ENCODE results near the gene BTBD1. TPM values are rescaled to one million over a fixed set of nuclear protein-coding genes. Genes with fewer than 3 reads are reported as not detected.
"Not testable (repeated sequence)": the region's sequence is repeated elsewhere in the genome, so short reads cannot be mapped to it uniquely, and the experiment has no call there.

Gene BTBD1
- total RNA-seq, 2 experiments from 2014 or later, result 58.3 to 77.6 TPM

- Mint-ChIP-seq H3K36me3 (ENCODE audit: low read depth) (peaks cover 56% of the 10 kb centered on the region), H3K27ac (no peak overlapping the region), H3K9me3 (ENCODE audit: low read depth) (no peaks in the 10 kb centered on the region), H3K27me3 (no peaks in the 10 kb centered on the region), H3K4me3 (no peak overlapping the region), H3K4me1 (peaks cover 11% of the 10 kb centered on the region)
- DNase-seq (no peak), ATAC-seq (no peak)
- intact Hi-C loops (cut with DNase I, micrococcal nuclease), result no loop called here
- ChIA-PET POLR2A (no interaction called here), CTCF (interaction anchor here (0.9 kb wide), 1 partner anchor 34 kb away, joined by 3 read pairs; no protein-coding TSS in a partner anchor)
These were observed 20.4 kb downstream of the BTBD1 start for GRCh38 chr15:83046558-83047127.

DNA sequence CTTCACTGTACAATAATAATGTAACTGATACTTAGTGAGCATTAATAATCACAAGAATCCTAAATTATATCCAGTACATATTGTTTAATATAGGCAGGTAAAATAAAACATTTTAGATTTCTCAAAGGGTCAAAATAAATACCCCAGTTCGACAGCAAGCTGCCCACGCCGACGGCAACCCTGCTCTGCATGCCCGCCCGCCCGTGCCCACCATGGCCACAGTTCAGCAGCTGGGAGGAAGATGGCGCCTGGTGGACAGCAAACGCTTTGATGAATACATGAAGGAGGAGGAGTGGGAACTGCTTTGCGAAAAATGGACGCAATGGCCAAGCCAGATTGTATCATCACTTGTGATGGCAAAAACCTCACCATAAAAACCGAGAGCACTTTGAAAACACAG lies 22.9 kb downstream of the BTBD1 start:
- no peak overlapping the region for H3K27ac Mint-ChIP-seq
- DNase-seq, result no peak
- H3K4me1 Mint-ChIP-seq, result peaks cover 19% of the 10 kb centered on the region
- ChIA-PET CTCF (interaction anchor here (1.1 kb wide), 1 partner anchor 13 kb away, joined by 3 read pairs; no protein-coding TSS in a partner anchor), POLR2A (interaction anchor here (0.7 kb wide), 1 partner anchor 161 kb away, joined by 3 read pairs; no protein-coding TSS in a partner anchor)
- H3K27me3 Mint-ChIP-seq, result no peaks in the 10 kb centered on the region
- intact Hi-C loops (cut with DNase I, micrococcal nuclease), result no loop called here
- H3K36me3 Mint-ChIP-seq (ENCODE audit: low read depth), result peaks cover 72% of the 10 kb centered on the region
- no peak for ATAC-seq
- no peak overlapping the region for H3K4me3 Mint-ChIP-seq
- peaks cover 2% of the 10 kb centered on the region for H3K9me3 Mint-ChIP-seq (ENCODE audit: low read depth)

DNA sequence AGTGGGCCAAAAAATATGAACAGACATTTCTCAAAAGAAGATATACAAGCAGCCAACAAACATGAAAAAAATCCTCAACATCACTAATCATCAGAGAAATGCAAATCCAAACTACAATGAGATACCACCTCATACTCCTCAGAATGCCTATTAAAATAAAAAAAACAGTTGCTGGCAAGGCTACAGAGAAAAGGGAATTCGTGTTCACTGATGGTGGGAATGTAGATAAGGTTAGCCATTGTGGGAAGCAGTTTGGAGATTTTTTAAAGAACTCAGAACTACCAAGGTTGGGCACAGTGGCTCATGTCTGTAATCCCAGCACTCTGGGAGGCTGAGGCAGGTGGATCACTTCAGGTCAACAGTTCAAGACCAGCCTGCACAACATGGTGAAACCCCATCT lies 27.8 kb downstream of the BTBD1 start:
- peaks cover 73% of the 10 kb centered on the region for H3K36me3 Mint-ChIP-seq (ENCODE audit: low read depth)
- intact Hi-C loops (cut with DNase I, micrococcal nuclease), result no loop called here
- ChIA-PET POLR2A (no interaction called here), CTCF (no interaction called here)
- DNase-seq (no peak), ATAC-seq (no peak)
- peaks cover 2% of the 10 kb centered on the region for H3K9me3 Mint-ChIP-seq (ENCODE audit: low read depth)
- H3K4me1 Mint-ChIP-seq, result peaks cover 28% of the 10 kb centered on the region
- no peak overlapping the region for H3K4me3 Mint-ChIP-seq
- no peaks in the 10 kb centered on the region for H3K27me3 Mint-ChIP-seq
- peak overlapping the region; percentile 6 for H3K27ac Mint-ChIP-seq

GRCh38 chr15:83036253-83036652 lies 30.8 kb downstream of the BTBD1 start:
- no peak overlapping the region for H3K4me3 Mint-ChIP-seq
- H3K9me3 Mint-ChIP-seq (ENCODE audit: low read depth), result peaks cover 4% of the 10 kb centered on the region
- peaks cover 28% of the 10 kb centered on the region for H3K4me1 Mint-ChIP-seq
- ChIA-PET CTCF (no interaction called here), POLR2A (no interaction called here)
- DNase-seq, result no peak
- H3K27ac Mint-ChIP-seq, result no peak overlapping the region
- ATAC-seq, result no peak
- H3K27me3 Mint-ChIP-seq, result no peaks in the 10 kb centered on the region
- peaks cover 63% of the 10 kb centered on the region for H3K36me3 Mint-ChIP-seq (ENCODE audit: low read depth)
- intact Hi-C loops (cut with DNase I, micrococcal nuclease), result no loop called here

DNA sequence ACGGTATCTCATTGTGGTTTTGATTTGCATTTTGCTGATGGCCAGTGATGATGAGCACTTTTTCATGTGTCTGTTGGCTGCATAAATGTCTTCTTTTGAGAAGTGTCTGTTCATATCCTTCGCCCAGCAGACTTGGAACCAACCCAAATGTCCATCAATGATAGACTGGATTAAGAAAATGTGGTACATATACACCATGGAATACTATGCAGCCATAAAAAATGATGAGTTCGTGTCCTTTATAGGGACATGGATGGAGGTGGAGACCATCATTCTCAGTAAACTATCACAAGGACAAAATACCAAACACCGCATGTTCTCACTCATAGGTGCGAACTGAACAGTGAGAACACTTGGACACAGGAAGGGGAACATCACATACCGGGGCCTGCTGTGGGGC lies 35.8 kb downstream of the BTBD1 start:
- H3K27ac Mint-ChIP-seq; intact Hi-C loops (cut with DNase I, micrococcal nuclease); POLR2A ChIA-PET; H3K27me3 Mint-ChIP-seq; H3K4me3 Mint-ChIP-seq; H3K9me3 Mint-ChIP-seq (ENCODE audit: low read depth); H3K4me1 Mint-ChIP-seq; DNase-seq; ATAC-seq: not testable (repeated sequence)
- CTCF ChIA-PET, result interaction anchor here (0.6 kb wide), 1 partner anchor 326 kb away, joined by 4 read pairs; no protein-coding TSS in a partner anchor
- H3K36me3 Mint-ChIP-seq (ENCODE audit: low read depth), result peaks cover 49% of the 10 kb centered on the region

DNA sequence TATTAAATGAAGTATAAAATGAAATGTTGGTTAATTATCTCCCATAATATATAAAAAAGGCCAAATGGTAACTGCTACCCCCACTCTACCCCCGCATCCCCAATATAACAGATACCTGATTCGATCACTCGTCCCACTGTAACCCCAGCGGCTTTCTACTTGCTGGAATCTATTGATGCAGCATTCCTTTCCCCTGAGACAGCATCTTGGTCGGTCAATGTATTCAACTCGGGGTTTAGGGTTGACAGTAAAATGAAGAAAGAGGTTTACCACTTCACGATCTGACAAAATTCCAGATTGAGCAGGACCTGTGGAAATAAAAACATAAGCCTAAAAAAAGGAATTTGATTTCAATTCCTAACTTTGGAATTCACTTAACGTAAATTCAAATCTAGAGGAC lies 37.0 kb downstream of the BTBD1 start:
- DNase-seq (no peak), ATAC-seq (no peak)
- peaks cover 43% of the 10 kb centered on the region for H3K36me3 Mint-ChIP-seq (ENCODE audit: low read depth)
- intact Hi-C loops (cut with DNase I, micrococcal nuclease), result no loop called here
- POLR2A ChIA-PET, result no interaction called here
- no peak overlapping the region for H3K27ac Mint-ChIP-seq
- peaks cover 3% of the 10 kb centered on the region for H3K9me3 Mint-ChIP-seq (ENCODE audit: low read depth)
- H3K4me3 Mint-ChIP-seq, result no peak overlapping the region
- CTCF ChIA-PET, result no interaction called here
- H3K4me1 Mint-ChIP-seq, result peaks cover 3% of the 10 kb centered on the region
- H3K27me3 Mint-ChIP-seq, result no peaks in the 10 kb centered on the region

DNA sequence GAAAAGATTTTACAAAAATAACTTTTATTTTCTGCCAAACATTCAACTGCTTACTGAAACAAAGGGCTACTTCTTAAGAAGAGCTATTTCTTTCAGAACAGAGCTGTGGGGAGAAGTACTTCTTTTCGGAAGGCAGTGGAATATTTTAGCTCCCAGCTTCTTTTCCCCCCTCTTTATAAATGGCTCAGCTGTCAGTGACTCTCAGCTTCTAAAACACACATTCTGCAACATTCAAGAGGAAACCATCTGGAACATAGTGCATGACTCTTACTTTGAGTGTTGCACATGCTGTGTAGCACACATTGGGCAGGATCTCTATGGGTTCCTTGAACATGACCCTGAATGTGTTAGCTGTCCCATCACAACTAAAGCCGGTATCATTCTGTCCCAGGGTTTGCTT lies 48.6 kb downstream of the BTBD1 start:
- DNase-seq (no peak), ATAC-seq (no peak)
- ChIA-PET POLR2A (interaction anchor here (0.6 to 0.9 kb wide), 2 partner anchors 49 to 1944 kb away, joined by 3 read pairs; partner anchors contain the start of gene BTBD1), CTCF (interaction anchor here (0.7 to 1.4 kb wide), 3 partner anchors 8 to 36 kb away, joined by 3 read pairs; no protein-coding TSS in a partner anchor)
- H3K27ac Mint-ChIP-seq, result no peak overlapping the region
- H3K4me1 Mint-ChIP-seq, result peaks cover 16% of the 10 kb centered on the region
- no peaks in the 10 kb centered on the region for H3K9me3 Mint-ChIP-seq (ENCODE audit: low read depth)
- intact Hi-C loops (cut with DNase I, micrococcal nuclease), result no loop called here
- H3K27me3 Mint-ChIP-seq, result no peaks in the 10 kb centered on the region
- H3K36me3 Mint-ChIP-seq (ENCODE audit: low read depth), result peaks cover 18% of the 10 kb centered on the region
- no peak overlapping the region for H3K4me3 Mint-ChIP-seq

DNA sequence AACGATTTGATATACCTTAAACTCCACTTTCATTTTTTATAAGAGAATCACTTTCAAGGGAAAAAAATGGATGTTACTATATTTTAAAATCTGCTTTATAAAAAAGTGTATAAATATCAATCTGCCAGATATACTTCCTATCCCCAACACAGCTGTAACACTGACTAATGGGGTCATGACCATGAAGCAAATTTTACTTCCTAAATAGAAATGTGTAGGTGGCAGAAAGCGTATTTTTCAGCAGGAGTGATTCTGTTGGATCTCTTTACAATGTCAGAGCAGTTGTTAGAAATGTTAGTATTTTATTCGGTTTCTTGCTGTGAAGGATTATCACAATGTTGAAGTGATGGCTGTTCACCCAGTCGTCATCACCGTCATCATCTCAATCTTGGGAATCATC lies 50.1 kb downstream of the BTBD1 start:
- ChIA-PET POLR2A (interaction anchor here (1.1 kb wide), 1 partner anchor 168 kb away, joined by 3 read pairs; no protein-coding TSS in a partner anchor), CTCF (no interaction called here)
- Mint-ChIP-seq H3K27me3 (no peaks in the 10 kb centered on the region), H3K27ac (no peak overlapping the region), H3K4me3 (no peak overlapping the region), H3K36me3 (ENCODE audit: low read depth) (peaks cover 30% of the 10 kb centered on the region), H3K4me1 (peaks cover 29% of the 10 kb centered on the region), H3K9me3 (ENCODE audit: low read depth) (peaks cover 7% of the 10 kb centered on the region)
- ATAC-seq (no peak), DNase-seq (no peak)
- intact Hi-C loops (cut with DNase I, micrococcal nuclease), result no loop called here

DNA sequence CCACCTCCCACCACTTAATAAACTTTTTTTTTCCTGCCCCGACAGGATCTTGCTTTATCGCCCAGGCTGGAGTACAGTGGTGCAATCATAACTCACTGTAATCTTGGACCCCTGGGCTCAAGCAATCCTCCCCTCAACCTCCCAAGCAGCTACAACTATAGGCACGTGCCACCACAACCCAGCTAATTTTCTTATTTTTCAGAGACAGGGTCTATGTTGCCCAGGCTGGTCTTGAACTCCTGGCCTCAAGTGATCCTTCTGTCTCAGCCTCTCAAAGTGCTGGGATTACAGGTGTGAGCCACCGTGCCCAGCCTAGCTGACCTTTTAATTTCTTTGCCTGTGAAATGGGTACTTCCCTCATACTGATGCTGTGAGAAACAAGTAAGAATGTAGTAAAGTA lies 51.7 kb downstream of the BTBD1 start:
- H3K27me3 Mint-ChIP-seq, result no peaks in the 10 kb centered on the region
- ATAC-seq (no peak), DNase-seq (no peak)
- H3K4me1 Mint-ChIP-seq, result peaks cover 35% of the 10 kb centered on the region
- H3K9me3 Mint-ChIP-seq (ENCODE audit: low read depth), result peaks cover 7% of the 10 kb centered on the region
- CTCF ChIA-PET, result no interaction called here
- no peak overlapping the region for H3K27ac Mint-ChIP-seq
- H3K36me3 Mint-ChIP-seq (ENCODE audit: low read depth), result peaks cover 30% of the 10 kb centered on the region
- H3K4me3 Mint-ChIP-seq, result no peak overlapping the region
- intact Hi-C loops (cut with DNase I, micrococcal nuclease), result no loop called here
- POLR2A ChIA-PET, result no interaction called here

DNA sequence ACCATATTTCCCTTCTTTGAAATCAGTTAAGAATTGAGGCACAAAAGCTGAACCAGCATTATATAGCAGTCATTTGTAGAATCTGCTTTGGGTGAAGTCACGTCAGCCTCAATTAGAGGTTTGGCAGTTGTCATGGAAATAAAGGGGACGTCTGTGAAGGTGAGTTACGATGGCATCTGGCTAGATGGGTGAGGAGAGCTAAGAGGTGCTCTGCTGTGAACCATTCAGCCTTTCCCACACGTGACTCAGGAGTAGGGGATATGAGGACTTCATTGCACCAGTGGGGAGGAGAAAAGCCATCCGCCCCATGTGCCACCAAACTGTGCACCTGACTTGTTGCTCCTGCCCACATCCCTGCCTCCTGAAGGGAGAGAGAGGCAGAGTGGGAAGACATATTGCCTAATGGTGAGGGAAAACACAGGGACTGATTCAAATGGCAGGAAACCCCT lies 52.8 kb downstream of the BTBD1 start:
- Mint-ChIP-seq H3K36me3 (ENCODE audit: low read depth) (peaks cover 32% of the 10 kb centered on the region), H3K4me3 (no peak overlapping the region), H3K9me3 (ENCODE audit: low read depth) (peaks cover 7% of the 10 kb centered on the region), H3K27me3 (no peaks in the 10 kb centered on the region), H3K4me1 (peaks cover 44% of the 10 kb centered on the region), H3K27ac (peak overlapping the region; percentile 27)
- DNase-seq, result no peak
- no peak for ATAC-seq
- intact Hi-C loops (cut with DNase I, micrococcal nuclease), result loop anchor here (5.0 kb wide), 4 partner anchors 193 to 558 kb away; partner anchors contain the start of genes HDGFL3 (in 1 of the 2) and RPS17 (in 1 of the 2)
- CTCF ChIA-PET, result no interaction called here
- POLR2A ChIA-PET, result no interaction called here

GRCh38 chr15:83012636-83013035 lies 54.4 kb downstream of the BTBD1 start:
- H3K27me3 Mint-ChIP-seq, result no peaks in the 10 kb centered on the region

DNA sequence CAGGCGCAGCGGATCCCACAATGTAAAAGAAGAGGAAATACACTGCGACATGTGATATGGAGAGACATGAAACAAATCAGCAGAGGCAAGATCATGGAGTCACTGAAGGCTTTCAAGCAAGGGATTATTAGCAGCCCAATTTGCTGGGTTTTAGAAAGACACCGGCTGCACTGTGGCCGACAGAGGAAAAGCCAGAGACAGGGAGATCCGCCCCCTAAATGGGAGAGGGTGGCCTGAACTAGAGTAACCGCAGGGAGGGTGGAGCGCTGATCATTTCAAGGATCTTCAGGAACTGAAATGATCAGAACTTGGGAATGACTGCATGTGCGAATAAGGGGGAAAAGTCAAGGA lies 55.0 kb downstream of the BTBD1 start:
- H3K9me3 Mint-ChIP-seq (ENCODE audit: low read depth), result peaks cover 7% of the 10 kb centered on the region
- DNase-seq (no peak), ATAC-seq (no peak)
- intact Hi-C loops (cut with DNase I, micrococcal nuclease), result loop anchor here (5.0 kb wide), 4 partner anchors 195 to 560 kb away; partner anchors contain the start of genes HDGFL3 (in 1 of the 2) and RPS17 (in 1 of the 2)
- peak overlapping the region; percentile 96 for H3K27ac Mint-ChIP-seq
- ChIA-PET CTCF (interaction anchor here (0.6 to 2.3 kb wide), 6 partner anchors 9 to 163 kb away, joined by 3 to 18 read pairs (median 6); partner anchors contain the start of gene RAMAC), POLR2A (interaction anchor here (0.9 to 1.5 kb wide), 2 partner anchors 196 to 472 kb away, joined by 3 to 4 read pairs; partner anchors contain the start of gene RPS17)
- peak overlapping the region; percentile 89 for H3K4me3 Mint-ChIP-seq
- H3K27me3 Mint-ChIP-seq, result no peaks in the 10 kb centered on the region
- peaks cover 48% of the 10 kb centered on the region for H3K4me1 Mint-ChIP-seq
- H3K36me3 Mint-ChIP-seq (ENCODE audit: low read depth), result peaks cover 35% of the 10 kb centered on the region

More at GRCh38 chr15:83012636-83013035, 54.4 kb downstream of the BTBD1 start:
- POLR2A ChIA-PET, result no interaction called here
- Mint-ChIP-seq H3K9me3 (ENCODE audit: low read depth) (peaks cover 7% of the 10 kb centered on the region), H3K27ac (peak overlapping the region; percentile 96), H3K4me3 (peak overlapping the region; percentile 89), H3K36me3 (ENCODE audit: low read depth) (peaks cover 34% of the 10 kb centered on the region), H3K4me1 (peaks cover 47% of the 10 kb centered on the region)
- DNase-seq (no peak), ATAC-seq (no peak)
- intact Hi-C loops (cut with DNase I, micrococcal nuclease), result loop anchor here (5.0 kb wide), 4 partner anchors 195 to 560 kb away; partner anchors contain the start of genes HDGFL3 (in 1 of the 2) and RPS17 (in 1 of the 2)
- CTCF ChIA-PET, result interaction anchor here (0.6 to 1.2 kb wide), 4 partner anchors 33 to 481 kb away, joined by 3 to 4 read pairs (median 4); no protein-coding TSS in a partner anchor

Measured in activated CD4-positive, alpha-beta T cell treated with anti-CD3 and anti-CD28 coated beads for 36 hours (primary cell).